Stimulated activated CD8-positive, alpha-beta memory T cell treated with anti-CD3 and anti-CD28 coated beads, Interleukin-7, amount 100 ng/mL, for 24 hours (primary cell): ENCODE data around the gene FAM209A.
"Not testable (repeated sequence)": the region's sequence is repeated elsewhere in the genome, so short reads cannot be mapped to it uniquely, and the experiment has no call there.

Experiments used
- DNase-seq: peaks from one replicate; pipeline ENCODE4 v3.0.0-alpha.2; 2020; ENCODE audit warnings: low read depth

Gene FAM209A, protein sequence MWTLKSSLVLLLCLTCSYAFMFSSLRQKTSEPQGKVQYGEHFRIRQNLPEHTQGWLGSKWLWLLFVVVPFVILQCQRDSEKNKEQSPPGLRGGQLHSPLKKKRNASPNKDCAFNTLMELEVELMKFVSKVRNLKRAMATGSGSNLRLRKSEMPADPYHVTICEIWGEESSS

DNA sequence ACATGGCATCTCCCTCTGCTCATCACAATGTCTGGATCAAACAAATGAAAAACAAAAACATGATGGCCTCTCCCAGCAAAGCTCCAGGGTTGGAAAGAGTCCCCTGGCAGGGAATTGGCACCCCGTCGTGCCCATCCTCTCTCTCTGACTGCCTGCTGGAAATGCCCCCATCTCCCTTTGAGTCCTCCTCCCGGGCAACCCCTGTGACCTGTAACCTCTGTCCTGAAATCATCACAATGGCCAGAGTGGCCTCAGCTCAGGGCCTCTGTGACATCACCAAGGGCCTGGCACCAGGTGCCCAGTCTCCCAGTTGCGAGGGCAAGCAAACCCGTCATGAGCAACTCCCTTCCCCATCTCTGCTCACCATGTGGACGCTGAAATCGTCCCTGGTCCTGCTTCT, at the start of gene FAM209A:
Gene FAM209A (plus strand): TSS at position 301 of the 400 bp plus-strand sequence. CDS start 65 bp downstream, at position 366.
- not testable (repeated sequence) for DNase-seq

DNA sequence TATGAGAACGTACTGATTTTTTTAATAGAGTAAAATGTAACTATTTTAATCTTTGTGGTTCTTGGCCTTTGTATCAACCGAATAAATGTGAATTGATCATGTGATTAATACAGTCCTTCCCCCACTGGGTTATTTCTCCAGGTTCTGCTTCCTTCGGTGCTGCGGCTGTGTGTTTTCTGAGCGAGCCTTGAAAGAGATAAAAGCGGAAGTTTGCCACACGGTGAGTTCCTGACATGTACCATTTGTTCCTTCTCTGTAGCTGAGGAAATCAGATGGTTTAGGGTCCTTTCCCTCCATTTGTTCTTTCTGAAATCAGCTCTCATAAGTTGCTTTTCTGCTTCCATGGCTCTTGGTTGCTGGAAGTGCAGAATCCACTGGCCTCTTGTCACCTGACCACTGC, 40.6 kb upstream of the FAM209A start:
- DNase-seq = no peak

DNA sequence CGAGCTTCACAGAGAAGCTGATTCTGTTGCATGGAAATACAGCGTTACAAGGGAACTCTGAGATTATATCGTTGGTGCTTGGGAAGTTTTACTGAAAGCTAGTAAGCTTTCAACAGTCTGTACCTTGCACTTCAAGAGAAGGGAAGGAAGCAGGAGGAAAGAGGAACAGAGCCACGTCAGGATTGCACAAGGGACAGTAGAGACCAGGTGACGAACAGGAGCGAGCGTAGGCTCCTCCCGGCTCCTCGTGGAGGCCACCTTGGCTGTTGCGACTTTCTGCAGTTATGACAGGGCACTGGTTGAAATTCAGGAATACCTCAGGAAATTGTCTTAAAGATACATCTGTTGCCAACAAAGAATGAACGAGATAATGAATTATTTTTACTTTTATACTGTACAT, 37.3 kb upstream of the FAM209A start:
- no peak for DNase-seq

DNA sequence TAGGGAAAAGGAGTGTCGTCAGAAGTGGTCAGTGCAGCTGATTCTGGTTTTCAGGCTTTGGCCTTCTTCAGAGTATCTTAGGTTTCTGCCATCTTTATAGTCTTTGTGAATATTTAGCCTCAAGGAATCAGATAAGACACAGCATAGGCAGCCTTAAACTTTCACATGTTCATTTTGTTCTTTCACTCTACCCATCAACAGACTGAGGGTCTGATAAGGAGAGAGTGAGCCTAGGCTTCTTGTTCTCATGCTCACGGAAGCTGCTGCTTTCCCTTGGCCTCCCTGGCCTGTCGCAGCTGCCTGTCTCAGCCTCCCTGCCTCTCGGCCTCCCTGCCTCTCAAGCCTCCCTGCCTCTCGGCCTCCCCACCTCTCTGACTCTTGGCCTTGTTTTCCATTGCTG, 36.0 kb upstream of the FAM209A start:
- no peak for DNase-seq

DNA sequence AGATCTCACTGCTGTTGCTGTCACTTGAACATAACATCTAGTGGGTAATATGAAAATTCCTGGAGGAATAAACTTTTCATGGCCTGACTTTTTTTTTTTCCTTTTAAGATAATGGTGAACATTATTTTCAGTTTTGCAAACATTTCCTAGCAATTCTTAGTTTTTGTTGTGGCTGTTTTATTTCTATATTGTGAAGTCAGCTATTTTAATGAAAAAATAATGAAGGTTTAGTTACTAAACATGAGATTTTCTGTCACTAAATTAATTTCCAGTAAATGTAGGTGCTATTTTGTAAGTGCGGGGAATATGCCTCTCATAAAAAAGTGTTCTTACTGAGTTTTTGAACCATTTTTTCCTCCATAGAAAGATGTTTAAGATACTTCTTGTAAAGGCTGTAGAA, 23.4 kb upstream of the FAM209A start:
- no peak for DNase-seq

DNA sequence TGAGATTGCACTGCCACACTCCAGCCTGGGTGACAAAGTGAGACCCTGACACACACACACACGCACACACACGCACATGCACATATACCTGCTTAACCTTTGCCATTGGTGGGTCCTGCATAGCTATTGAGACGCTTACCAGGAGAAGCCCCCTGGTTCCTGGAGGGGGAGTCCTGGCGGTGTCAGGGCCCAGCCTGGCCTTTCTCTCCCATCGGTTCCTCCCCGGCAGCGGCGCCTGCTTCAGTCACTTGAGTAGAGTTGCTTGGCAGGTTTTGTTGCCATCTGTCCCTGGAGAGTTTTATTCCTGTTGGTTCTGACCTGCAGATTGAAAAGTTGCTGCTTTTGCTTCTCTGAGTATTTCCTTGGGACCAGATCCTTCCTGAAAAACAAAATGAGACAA, 20.6 kb upstream of the FAM209A start:
- DNase-seq = no peak

DNA sequence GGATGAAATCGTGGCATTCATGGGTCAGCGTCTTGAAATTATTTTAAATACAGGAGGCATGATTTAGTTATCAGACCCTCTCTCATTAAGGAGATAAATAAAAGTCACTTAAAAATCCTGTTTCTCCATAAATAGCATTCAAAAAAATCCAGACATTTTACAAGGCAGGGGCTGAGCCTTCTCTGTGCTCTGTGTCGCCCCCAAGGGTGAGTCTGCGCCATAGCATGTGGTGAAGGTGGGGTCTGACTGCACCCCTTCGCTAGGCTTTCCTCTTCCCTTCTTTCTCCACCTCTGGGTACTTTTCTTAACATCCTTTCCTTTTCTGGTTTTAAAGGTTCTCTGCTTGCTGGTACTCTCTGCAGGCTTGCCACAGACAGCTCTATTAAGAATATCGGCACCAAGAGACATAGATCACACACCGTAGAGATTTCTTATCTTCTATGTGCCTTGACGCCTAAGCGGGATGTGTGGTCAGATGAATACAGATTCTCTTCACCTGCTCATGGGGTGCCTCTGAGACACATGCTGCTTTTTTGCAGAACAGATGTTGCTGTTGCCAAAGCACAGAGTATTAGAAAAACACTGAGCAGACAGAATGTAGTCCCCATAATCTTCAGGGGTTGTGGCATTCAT, 20.1 kb upstream of the FAM209A start:
- no peak for DNase-seq

DNA sequence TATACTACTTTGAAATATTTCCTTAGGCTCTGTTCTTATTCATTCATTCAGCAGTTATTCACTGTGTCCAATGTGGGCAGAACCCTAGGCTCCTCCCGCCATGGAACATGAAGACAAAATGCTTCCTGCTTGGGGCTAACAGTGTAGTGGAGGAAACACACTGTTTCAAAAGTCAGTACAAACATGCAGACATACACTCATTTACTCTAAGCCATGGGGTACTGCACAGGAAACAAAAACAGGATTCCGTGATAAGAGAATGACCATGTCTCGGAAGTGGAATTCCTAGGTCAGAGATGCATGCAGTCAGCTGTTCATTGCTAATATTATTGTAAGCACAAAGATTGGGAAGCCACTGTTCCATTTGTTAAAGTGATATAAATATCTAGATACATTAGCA, 18.4 kb upstream of the FAM209A start:
- no peak for DNase-seq

DNA sequence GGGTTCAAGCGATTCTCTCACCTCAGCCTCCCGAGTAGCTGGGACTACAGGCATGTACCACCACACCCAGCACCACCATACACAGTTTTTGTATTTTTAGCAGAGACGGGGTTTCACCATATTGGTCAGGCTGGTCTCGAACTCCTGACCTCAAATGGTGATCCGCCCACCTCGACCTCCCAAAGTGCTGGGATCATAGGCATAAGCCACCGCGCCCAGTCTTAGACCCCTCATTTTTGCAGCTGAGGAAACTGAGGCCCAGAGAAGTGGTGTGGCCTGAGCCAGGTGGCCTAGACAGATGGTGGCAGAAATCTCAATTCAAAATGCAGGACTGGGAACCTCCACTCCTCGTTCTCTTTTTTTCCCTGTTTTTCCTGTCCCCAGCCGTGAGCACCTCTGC, 12.6 kb upstream of the FAM209A start:
- DNase-seq = no peak

DNA sequence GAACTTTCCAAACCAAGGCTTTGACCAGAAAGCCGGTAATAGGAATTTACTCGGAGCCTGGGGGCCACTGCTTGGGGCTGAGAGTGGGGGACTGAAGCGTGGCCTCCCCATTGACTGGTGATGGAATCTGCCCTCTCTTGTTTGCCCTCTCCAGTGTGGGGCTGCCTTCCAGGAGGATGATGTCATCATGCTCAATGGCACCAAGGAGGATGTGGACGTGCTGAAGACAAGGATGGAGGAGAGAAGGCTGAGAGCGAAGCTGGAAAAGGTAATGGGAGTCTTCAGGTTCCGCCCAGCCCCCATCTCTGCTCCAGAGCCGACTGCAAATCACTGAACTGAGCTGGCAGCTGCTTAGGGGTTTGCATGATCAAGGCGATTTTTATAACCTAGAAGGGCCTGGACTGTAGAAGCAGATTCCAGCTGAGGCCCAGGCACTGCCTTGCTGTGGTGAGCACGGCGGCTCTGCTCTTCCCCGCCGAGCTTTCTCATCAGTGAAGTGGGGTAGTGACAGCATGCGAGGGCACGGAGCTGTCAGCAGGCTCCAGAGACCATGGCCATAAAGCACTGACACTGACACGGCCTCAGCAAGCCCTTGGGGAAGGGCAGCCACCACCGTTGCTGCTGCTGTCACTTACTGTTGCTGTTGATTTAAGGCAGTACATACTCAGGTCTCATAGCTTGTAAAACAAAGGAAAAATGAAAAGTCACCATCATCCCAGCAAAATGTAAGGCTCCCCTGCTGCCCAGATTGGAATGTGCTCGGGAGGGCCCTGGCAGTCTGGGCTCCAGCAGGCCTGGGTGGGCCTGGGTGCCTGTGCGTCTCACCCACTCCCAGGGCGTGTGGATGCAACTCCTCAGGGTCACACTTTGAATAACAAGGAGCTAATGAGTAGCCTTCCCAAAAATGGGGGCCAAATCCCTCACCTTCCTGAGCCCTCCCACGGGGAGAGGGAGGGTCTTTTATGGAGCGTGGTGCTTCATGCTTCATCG, 11.1 kb upstream of the FAM209A start:
- no peak for DNase-seq

DNA sequence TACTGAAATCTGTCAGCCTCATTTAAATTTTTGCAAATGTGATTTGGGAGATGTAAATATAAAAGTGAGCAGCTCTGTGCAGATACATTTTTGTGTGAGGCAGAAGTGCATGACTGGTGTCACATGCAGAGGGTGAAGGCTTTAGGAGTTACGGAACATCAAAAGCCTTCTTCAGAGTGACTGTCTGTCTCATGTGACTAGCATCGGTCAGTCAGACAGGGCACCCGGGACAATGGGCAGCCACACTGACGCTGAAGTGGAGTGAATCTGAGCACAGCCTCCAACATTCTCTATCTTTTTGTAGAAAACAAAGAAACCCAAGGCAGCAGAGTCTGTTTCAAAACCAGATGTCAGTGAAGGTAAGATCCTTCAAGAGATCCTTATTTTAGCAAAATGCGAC, 7.9 kb upstream of the FAM209A start:
- DNase-seq = no peak

DNA sequence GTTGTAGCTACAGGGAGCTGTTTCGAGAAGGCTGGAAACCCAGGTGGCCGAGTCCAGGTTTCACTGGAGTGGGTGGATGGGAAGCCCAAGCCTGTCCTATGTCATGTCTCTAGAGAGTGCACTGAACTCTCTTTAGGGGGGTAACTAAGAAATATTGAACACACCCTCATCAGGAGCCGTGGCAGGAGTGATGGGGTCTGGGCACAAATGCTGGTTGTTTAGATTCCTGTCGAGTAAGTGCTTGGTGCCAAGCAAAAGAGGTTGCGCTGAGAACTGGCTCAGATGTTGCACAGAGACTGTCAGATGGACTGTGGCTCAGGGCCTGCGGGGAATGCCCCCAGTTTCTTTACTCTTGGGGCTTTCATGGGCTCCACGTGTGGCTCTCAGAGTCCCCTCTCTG, 7.3 kb upstream of the FAM209A start:
- no peak for DNase-seq

DNA sequence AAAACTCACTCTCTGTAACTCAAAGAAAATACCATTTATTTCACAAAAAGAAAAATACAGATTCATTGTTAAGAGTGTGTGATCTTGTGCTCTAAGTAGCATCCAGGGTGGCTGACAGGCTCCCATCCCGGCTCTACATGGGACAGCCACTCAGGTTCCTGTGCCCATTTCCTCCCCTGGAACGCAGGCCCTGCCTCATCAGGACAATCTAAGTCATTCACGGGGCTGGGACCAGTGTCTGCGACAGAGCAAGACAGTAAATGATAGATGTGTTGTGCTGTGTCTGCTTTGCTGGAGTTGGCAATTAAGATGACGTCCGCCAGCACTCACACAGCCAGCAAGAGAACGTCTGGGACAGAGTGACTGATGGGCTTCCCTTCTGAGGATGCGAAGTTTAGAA, 6.9 kb upstream of the FAM209A start:
- no peak for DNase-seq

DNA sequence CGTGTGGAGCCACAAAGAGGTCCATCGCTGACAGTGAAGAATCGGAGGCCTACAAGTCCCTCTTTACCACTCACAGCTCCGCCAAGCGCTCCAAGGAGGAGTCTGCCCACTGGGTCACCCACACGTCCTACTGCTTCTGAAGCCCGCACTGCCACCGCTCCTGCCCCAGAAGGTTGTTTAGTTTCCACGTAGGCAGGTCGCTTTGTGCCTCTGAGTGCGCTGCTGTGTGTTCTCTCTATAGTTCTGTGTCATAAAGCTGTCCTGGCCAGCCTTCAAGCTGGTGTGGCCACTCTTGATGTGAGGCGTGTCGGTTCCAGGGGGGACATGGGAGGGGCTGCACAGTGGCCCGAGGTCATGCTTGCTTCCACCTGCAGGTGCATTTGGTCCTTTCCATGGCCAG, 6.4 kb upstream of the FAM209A start:
- DNase-seq = no peak

DNA sequence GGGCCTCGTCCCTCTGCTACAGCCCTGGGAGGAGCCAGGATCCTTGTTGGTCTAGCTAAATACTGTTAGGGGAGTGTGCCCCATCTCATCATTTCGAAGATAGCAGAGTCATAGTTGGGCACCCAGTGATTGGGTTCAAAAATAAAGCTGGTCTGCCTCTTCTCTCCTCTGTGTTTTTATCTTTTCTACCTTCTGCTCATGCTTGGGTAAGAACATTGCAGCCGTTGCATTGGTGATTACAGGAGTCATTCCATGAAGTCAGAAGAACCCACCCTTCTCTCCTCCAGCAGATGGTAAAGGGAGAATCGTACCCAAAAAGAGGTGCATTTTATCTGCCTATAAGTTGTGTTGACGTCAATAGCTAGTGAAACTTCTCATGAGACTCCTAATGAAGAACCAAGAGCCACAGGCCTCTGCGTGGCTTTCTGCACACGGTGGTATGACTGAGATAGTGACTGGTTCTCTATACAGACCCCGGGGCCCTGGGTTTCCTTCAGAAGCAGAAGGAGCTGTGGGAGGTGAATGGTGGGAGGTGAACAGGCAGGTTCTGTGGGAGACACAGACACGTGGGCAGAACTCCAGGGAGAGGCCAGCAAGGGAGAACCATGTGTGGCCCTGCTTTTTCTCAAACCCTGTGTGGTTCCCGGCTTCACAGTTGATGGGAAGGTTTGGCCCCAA, 5.7 kb upstream of the FAM209A start:
- DNase-seq = no peak

DNA sequence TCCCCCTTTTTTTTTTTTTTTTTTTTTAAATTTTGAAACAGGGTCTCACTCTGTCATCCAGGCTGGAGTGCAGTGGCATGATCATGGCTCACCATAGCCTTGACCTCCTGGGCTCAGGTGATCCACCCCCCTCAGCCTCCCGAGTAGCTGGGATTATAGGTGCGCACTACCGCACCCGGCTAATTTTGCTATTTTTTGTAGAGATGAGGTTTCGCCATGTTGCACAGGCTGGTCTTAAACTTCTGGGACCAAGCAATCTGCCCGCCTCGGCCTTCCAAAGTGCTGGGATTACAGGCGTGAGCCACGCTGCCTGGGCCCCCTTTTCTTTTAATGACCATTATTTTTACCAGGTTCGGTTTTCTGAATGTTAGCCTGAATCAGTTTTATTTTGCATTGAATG, 5.0 kb upstream of the FAM209A start:
- DNase-seq = no peak

DNA sequence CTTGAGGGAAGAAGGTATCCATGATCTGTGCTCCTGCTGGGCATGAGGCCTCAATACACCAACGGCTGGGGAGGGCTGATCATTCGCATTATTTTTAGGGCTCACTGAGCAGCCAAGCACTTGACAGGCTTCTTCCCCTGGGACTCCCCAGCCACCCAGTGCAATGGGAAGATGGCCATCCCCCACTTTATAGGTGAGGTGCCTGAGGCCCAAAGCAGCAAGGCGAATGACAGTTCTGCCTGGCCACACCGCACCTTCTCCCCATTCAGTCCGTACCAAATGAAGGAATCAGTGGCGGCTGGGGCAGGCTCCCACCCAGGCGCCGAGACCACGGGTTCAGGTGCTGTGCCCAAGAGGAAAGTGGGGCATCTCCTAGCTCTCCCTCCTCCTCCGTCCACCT, 4.4 kb upstream of the FAM209A start:
- DNase-seq = no peak

DNA sequence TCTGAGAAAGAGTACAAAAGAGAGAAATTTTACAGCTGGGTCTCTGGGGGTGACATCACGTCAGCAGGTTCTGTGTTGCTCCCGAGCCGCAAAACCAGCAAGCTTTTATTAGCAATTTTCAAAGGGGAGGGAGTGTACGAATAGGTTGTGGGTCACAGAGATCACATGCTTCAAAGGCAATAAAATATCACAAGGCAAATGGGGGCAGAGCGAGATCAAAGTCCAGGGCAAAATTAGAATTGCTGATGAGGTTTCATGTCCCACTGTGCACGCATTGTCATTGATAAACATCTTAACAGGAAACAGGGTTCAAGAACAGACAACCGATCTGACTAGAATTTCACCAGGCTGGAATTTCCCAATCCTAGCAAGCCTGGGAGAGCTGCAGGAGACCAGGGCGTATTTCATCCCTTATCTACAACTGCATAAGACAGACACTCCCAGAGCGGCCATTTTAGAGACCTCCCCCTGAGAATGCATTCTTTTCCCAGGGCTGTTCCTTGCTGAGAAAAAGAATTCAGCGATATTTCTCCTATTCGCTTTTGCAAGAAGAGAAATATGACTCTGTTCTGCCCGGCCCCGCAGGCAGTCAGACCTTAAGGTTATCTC, 3.7 kb upstream of the FAM209A start:
- not testable (repeated sequence) for DNase-seq

DNA sequence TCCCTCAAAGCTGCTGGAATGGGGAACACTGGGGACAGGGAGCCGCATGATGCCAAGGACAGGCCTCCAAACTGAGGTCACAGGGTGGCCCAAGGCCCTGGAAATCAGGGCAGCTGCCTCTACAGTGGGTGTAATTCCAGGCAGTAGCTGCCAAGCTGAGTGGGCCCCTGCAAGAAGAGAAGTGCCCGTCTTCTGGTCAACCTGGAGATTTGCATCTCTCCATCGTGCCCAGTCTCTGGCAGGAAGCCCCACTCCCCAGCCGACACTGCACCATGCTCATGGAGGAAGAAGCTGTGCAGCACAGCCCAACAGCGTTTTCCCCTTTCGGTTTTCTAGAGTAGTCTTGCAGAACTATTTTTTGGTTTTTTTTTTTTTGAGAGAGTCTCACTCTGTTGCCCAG, 2.2 kb upstream of the FAM209A start:
- no peak for DNase-seq

DNA sequence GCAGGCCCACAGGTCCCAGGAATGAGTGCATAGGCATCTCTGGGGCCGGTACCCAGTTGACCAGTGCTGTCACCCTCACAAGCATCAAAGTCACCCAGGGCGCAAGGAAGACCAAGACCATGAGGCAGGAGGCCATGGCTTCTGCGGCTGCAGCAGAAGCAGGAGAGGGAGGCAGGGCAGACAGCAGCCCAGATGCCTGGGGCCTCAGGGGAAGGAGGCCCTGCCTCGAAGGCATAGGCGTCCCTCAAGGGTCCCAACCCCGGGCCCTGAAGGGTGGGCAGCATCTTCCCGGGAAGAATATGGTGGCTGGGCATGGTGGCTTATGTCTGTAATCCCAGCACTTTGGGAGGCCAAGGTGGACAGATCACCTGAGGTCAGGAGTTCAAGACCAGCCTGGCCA, 3.0 kb downstream of the FAM209A start:
- no peak for DNase-seq

DNA sequence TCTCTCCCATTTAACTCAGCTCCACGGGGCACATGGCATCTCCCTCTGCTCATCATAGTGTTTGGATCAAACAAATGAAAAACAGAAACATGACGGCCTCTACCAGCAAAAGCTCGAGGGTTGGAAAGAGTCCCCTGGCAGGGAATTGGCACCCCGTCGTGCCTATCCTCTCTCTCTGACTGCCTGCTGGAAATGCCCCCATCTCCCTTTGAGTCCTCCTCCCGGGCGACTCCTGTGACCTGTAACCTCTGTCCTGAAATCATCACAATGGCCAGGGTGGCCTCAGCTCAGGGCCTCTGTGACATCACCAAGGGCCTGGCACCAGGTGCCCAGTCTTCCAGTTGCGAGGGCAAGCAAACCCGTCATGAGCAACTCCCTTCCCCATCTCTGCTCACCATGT, 8.4 kb downstream of the FAM209A start, which contains the start of gene FAM209B:
Gene FAM209B (plus strand): TSS at position 301 of the 400 bp plus-strand sequence. CDS start 96 bp downstream, at position 397.
- DNase-seq = not testable (repeated sequence)

DNA sequence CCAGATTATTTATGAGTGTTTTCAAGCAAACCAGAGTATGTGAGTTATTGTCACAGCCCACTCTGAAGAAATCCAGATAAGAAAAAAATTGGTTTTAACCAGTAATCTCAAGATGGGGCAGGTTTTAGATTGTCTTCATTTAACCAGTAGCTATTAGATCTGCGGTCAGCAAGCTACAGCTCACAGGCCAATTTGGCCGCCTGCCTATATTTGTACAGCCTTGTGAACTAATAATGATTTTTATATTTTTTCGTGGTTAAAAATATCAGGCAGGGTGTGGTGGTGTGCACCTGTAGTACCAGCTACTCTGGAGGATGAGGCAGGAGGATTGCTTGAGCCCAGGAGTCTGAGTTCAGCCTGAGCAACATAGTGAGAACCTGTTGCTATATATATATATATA, 13.5 kb downstream of the FAM209A start:
- no peak for DNase-seq
